SK-N-MC (cell line): ENCODE data around the gene ISYNA1.
A peak's percentile ranks its signal among the peaks of the same experiment; 100 is the strongest.

Experiments
- DNase-seq: peaks from one replicate; pipeline ENCODE4 v3.0.0-alpha.2; 2011; ENCODE audit warnings: low read depth, low spot score
- H3K27ac ChIP-seq: fragments of 200-600 bp; sonication (generic); 2 replicates; pipeline ENCODE4 v1.5.1; 2016; ENCODE audit warnings: mixed run types
- H3K36me3 ChIP-seq: fragments of 200-600 bp; sonication (generic); 2 replicates; pipeline ENCODE4 v1.6.1; 2017; ENCODE audit warnings: antibody characterized with exemption, low read length, mixed read lengths; ENCODE audit not compliant: insufficient read depth
- H3K4me3 ChIP-seq: fragments of 200-600 bp; sonication (generic); 2 replicates; pipeline ENCODE4 v1.5.1; 2016
- H3K9ac ChIP-seq: fragments of 200-600 bp; sonication (generic); 2 replicates; pipeline ENCODE4 v1.8.0; 2017; ENCODE audit warnings: mixed run types, mixed read lengths; ENCODE audit not compliant: insufficient read length
- H3K9me3 ChIP-seq: fragments of 200-600 bp; sonication (generic); 2 replicates; pipeline ENCODE4 v1.6.1; 2017; ENCODE audit warnings: low read depth, mild to moderate bottlenecking, antibody characterized with exemption, low read length, moderate library complexity, mixed read lengths
- EZH2 ChIP-seq: fragments of 200-600 bp; sonication (generic); IDR thresholded peaks from one replicate; pipeline ENCODE4 v1.6.1; 2017; ENCODE audit warnings: antibody characterized with exemption
- FOXP2 ChIP-seq: optimal IDR thresholded peaks from 2 replicates; pipeline ENCODE3; 2011; ENCODE audit warnings: mild to moderate bottlenecking, moderate library complexity; ENCODE audit not compliant: insufficient read depth; ENCODE audit errors: extremely low read length, control extremely low read depth
- POLR2AphosphoS5 ChIP-seq: IDR thresholded peaks from 2 replicates; pipeline ENCODE4 v1.6.1; 2012; ENCODE audit warnings: mild to moderate bottlenecking, low read depth, low read length, borderline replicate concordance

Gene ISYNA1

DNA sequence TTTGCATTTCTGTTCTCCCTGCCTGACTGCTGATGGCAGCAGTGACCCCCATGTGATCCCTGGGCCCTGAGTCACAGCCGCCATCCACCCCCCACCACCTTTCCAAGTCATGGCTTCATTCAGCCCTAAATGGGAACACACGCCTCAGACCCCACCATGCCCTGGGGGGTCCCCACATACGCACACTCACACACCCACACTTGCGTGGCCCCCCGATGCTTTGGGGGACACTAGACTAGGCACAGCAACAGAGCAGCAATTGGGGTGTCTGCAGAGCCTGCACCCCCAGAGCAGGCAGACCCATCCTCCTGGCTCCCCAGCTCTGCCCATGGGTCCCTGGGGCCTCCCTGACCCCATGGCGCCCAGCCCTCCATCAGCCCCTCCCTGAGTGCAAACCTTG lies 5.5 kb upstream of the ISYNA1 start:
- Histone ChIP-seq H3K4me3 (no peak overlapping the region), H3K9ac (no peak overlapping the region), H3K36me3 (no peaks in the 10 kb centered on the region), H3K27ac (no peak overlapping the region), H3K9me3 (no peaks in the 10 kb centered on the region)
- TF ChIP-seq EZH2: no peak
- DNase-seq: no peak

DNA sequence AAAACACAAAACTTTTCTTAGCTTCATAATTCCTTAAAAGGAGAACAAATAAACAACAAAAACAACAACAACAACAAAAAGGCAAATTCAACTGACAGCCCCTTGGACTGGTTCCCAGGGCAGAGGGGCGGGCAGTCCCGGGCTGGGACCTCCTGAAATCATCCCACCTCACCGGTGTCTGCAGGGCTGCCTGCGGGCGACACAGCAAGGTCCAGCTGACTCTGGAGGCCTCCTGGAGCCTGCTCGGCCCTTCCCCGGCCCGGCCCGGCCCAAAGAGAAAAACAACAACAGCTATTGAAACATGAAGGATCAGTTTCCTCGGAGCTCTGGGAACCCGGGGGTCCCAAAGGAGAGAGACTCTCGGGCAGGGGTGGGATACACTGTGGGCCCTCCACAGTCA lies 5.0 kb upstream of the ISYNA1 start:
- Histone ChIP-seq H3K27ac (no peak overlapping the region), H3K4me3 (no peak overlapping the region), H3K36me3 (no peaks in the 10 kb centered on the region), H3K9ac (no peak overlapping the region), H3K9me3 (no peaks in the 10 kb centered on the region)
- no peak for DNase-seq
- TF ChIP-seq FOXP2: no peak
- no peak for TF ChIP-seq EZH2
- no peak for TF ChIP-seq POLR2AphosphoS5

- no peak for TF ChIP-seq POLR2AphosphoS5
- TF ChIP-seq EZH2: no peak
- no peak for TF ChIP-seq FOXP2
- no peaks in the 10 kb centered on the region for H3K36me3 ChIP-seq
- no peak for DNase-seq
- no peak overlapping the region for H3K4me3 ChIP-seq
- H3K9me3 ChIP-seq: no peaks in the 10 kb centered on the region
- H3K9ac ChIP-seq: no peak overlapping the region
- H3K27ac ChIP-seq: no peak overlapping the region
These were observed 4.2 kb upstream of the ISYNA1 start for GRCh38 chr19:18441804-18442788.

- Histone ChIP-seq H3K9ac (no peak overlapping the region), H3K4me3 (no peak overlapping the region), H3K27ac (no peak overlapping the region), H3K36me3 (peaks cover under 1% of the 10 kb centered on the region; the same call in 1 of the 2 replicates), H3K9me3 (no peaks in the 10 kb centered on the region)
- no peak for DNase-seq
- TF ChIP-seq EZH2: no peak
- no peak for TF ChIP-seq POLR2AphosphoS5
- TF ChIP-seq FOXP2: no peak
These were observed 3.2 kb upstream of the ISYNA1 start for GRCh38 chr19:18440936-18441803.

- no peak for DNase-seq
- TF ChIP-seq POLR2AphosphoS5: no peak
- TF ChIP-seq EZH2: no peak
- TF ChIP-seq FOXP2: no peak
- no peak overlapping the region for H3K4me3 ChIP-seq
- no peak overlapping the region for H3K27ac ChIP-seq
- no peak overlapping the region for H3K9ac ChIP-seq
- H3K36me3 ChIP-seq: peaks cover 7% of the 10 kb centered on the region; the same call in 1 of the 2 replicates
- no peaks in the 10 kb centered on the region for H3K9me3 ChIP-seq
These were observed 2.5 kb upstream of the ISYNA1 start for GRCh38 chr19:18440415-18440877.

DNA sequence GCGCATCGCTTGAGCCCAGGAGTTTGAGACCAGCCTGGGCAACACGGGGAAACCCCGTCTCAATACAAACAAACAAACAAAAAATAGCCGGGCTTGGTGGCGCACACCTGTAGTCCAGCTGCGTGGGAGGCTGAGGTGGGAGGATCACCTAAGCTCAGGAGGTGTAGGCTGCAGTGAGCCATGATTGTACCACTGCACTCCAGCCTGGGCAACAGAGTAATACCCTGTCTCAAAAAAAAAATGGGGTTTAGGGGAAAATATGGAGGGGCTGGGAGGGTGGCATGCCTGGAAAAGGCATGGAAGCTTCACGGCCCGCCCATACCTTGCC lies 1.9 kb upstream of the ISYNA1 start:
- no peak overlapping the region for H3K27ac ChIP-seq
- TF ChIP-seq POLR2AphosphoS5: no peak
- no peak for TF ChIP-seq EZH2
- TF ChIP-seq FOXP2: no peak
- H3K9ac ChIP-seq: no peak overlapping the region
- H3K9me3 ChIP-seq: no peaks in the 10 kb centered on the region
- H3K4me3 ChIP-seq: no peak overlapping the region
- DNase-seq: no peak
- peaks cover 8% of the 10 kb centered on the region; the same call in 1 of the 2 replicates for H3K36me3 ChIP-seq

DNA sequence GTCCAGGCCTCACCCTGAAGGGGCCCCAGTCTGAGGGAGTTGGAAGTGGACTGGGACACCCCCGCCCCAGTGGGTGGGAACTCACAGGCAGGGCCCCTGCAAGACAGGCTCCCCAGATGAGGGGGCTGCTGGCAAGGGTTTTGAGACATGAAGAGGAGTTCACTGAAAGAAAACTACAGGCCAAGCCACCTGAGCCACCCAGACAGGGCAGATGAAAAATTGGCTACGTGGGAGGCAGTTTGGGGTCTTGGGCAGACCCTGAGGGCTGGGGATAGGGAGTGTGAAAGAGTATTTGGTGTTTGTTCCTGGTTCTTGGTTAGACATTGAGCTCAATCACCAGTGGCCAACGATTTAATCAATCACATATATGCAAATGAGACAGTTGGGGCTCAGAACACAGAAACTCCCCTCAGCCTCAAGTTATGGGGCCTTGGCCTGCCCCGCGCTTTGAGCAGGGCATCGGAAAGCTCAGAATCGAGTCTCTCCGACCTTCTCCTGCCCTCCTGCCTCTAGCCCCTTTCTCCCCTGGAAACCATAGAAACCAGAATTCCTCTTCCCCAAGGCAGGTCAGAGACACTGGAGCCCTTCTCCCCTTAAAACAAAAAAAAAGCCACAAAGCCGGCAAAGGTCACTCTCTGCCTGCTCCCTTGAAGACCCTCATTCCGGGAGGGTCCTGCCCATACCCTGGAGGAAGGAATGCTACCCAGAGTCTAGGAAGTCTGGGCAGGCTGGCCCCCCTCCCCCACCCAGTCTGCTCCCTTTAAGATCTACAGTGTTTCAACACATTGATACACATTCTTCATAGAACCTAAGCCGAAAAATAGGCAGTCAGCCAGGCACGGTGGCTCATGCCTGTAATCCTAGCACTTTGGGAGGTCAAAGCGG lies 1.3 kb upstream of the ISYNA1 start:
- Histone ChIP-seq H3K9ac (no peak overlapping the region), H3K36me3 (peaks cover 13% of the 10 kb centered on the region; the same call in 1 of the 2 replicates), H3K4me3 (no peak overlapping the region), H3K9me3 (no peaks in the 10 kb centered on the region), H3K27ac (0 out of 2 replicates have a peak overlapping the region, but pooled peaks have one; percentile 4)
- no peak for DNase-seq
- no peak for TF ChIP-seq EZH2
- TF ChIP-seq POLR2AphosphoS5: no peak
- TF ChIP-seq FOXP2: no peak
